Coronary artery (tissue), 2 donors: Measurements from ENCODE around the gene ATP2C2.

Source experiments
- DNase-seq: peaks from one replicate; pipeline ENCODE4 v3.0.0-alpha.2; 2017; ENCODE audit warnings: low spot score
- H3K27ac ChIP-seq, 2 donors: fragments of 200-600 bp; sonication (generic); one replicate each; pipeline ENCODE4 v1.5.1; 2016 to 2019
- H3K4me3 ChIP-seq: fragments of 200-600 bp; sonication (generic); 2 replicates; pipeline ENCODE4 v1.5.1; 2016; ENCODE audit warnings: mild to moderate bottlenecking, moderate library complexity
- CTCF ChIP-seq: fragments of 200-600 bp; sonication (generic); IDR thresholded peaks from one replicate; pipeline ENCODE4 v1.5.1; 2019; ENCODE audit warnings: antibody characterized with exemption

ATP2C2 gene

GRCh38 chr16:84509032-84509950 lies 141.0 kb downstream of the ATP2C2 start:
- no peak for DNase-seq
- H3K27ac ChIP-seq = no peak overlapping the region
- no peak for TF ChIP-seq CTCF
- no peak overlapping the region for H3K4me3 ChIP-seq

- Histone ChIP-seq H3K4me3 (peak overlapping the region; percentile 46), H3K27ac (no peak overlapping the region)
- peak; percentile 82 for TF ChIP-seq CTCF
- DNase-seq = peak; percentile 87
These were observed 143.0 kb downstream of the ATP2C2 start for GRCh38 chr16:84511180-84511800.

GRCh38 chr16:84511831-84512230 lies 143.5 kb downstream of the ATP2C2 start:
- TF ChIP-seq CTCF = no peak
- Histone ChIP-seq H3K27ac (no peak overlapping the region), H3K4me3 (no peak overlapping the region)
- DNase-seq = no peak

- Histone ChIP-seq H3K4me3 (no peak overlapping the region), H3K27ac (no peak overlapping the region)
- DNase-seq = no peak
- TF ChIP-seq CTCF = no peak
These were observed 144.8 kb downstream of the ATP2C2 start for GRCh38 chr16:84513123-84513522.

GRCh38 chr16:84513666-84514065 lies 145.3 kb downstream of the ATP2C2 start:
- no peak for DNase-seq
- no peak overlapping the region for H3K27ac ChIP-seq
- no peak overlapping the region for H3K4me3 ChIP-seq
- no peak for TF ChIP-seq CTCF
